T follicular helper cell (primary cell): ENCODE measurements around the gene GALP.
"Not testable (repeated sequence)": the region's sequence is repeated elsewhere in the genome, so short reads cannot be mapped to it uniquely, and the experiment has no call there.

Source experiments
- DNase-seq: peaks from one replicate; pipeline ENCODE4 v3.0.0-alpha.2; 2020; ENCODE audit warnings: low read depth
- total RNA-seq, 2 experiments: gene quantifications; one replicate each; lab custom pipeline; 2026; lab: John Stamatoyannopoulos, UW

Gene GALP
- total RNA-seq: 0 reads per million in 2 experiments

GRCh38 chr19:56175861-56176307 is at the start of gene GALP:
TSS of gene GALP (plus strand) at chr19:56176008. CDS start at chr19:56177109, 1,101 bp downstream.
- DNase-seq: not testable (repeated sequence)

GRCh38 chr19:56126983-56127780 is 48.6 kb upstream of the GALP start:
- DNase-seq: no peak

GRCh38 chr19:56130006-56130405 is 45.8 kb upstream of the GALP start:
- DNase-seq: no peak

GRCh38 chr19:56131651-56132050 is 44.2 kb upstream of the GALP start:
- DNase-seq: no peak

GRCh38 chr19:56132316-56132822 is 43.4 kb upstream of the GALP start:
- no peak for DNase-seq

GRCh38 chr19:56133858-56134653 is 41.8 kb upstream of the GALP start:
- no peak for DNase-seq

GRCh38 chr19:56134654-56134921 is 41.2 kb upstream of the GALP start:
- DNase-seq: no peak

GRCh38 chr19:56136362-56136761 is 39.4 kb upstream of the GALP start:
- DNase-seq: no peak

- DNase-seq: no peak
These were observed 38.4 kb upstream of the GALP start for GRCh38 chr19:56137405-56137804.

- DNase-seq: no peak
These were observed 37.7 kb upstream of the GALP start for GRCh38 chr19:56138069-56138468.

- DNase-seq: no peak
These were observed 35.8 kb upstream of the GALP start for GRCh38 chr19:56139847-56140582.

GRCh38 chr19:56140583-56141416 is 35.0 kb upstream of the GALP start, which contains the start of gene ZNF444:
TSS of gene ZNF444 (plus strand) at chr19:56141287. CDS start at chr19:56146912, 5,625 bp downstream.
- peak; percentile 100 for DNase-seq

- peak; percentile 24 for DNase-seq
These were observed 34.3 kb upstream of the GALP start for GRCh38 chr19:56141417-56141993.

GRCh38 chr19:56142087-56142787 is 33.6 kb upstream of the GALP start:
- no peak for DNase-seq

- DNase-seq: no peak
These were observed 32.8 kb upstream of the GALP start for GRCh38 chr19:56142897-56143434.

- DNase-seq: no peak
These were observed 31.4 kb upstream of the GALP start for GRCh38 chr19:56144376-56144775.

- DNase-seq: no peak
These were observed 31.0 kb upstream of the GALP start for GRCh38 chr19:56144831-56145230.

- no peak for DNase-seq
These were observed 30.1 kb upstream of the GALP start for GRCh38 chr19:56145698-56146097.

GRCh38 chr19:56146904-56147303 is 28.9 kb upstream of the GALP start:
- no peak for DNase-seq

- no peak for DNase-seq
These were observed 28.5 kb upstream of the GALP start for GRCh38 chr19:56147307-56147706.
